HEK293 (cell line): ENCODE results near the gene NUDT13.
A peak's percentile ranks its signal among the peaks of the same experiment; 100 is the strongest.

Experiments used
- CTCF ChIA-PET: fragments of 350-600 bp; formaldehyde crosslinking; extraction: SDS; loops from one replicate; lab custom pipeline; 2021; ENCODE audit warnings: antibody characterized with exemption; lab: Yijun Ruan, JAX
- POLR2A ChIA-PET: fragments of 300-600 bp; formaldehyde crosslinking; extraction: SDS; loops from one replicate; lab custom pipeline; 2020; ENCODE audit warnings: antibody characterized with exemption, inconsistent platforms; lab: Yijun Ruan, JAX
- H3K27ac ChIP-seq: fragments of 200-500 bp; sonication (Bioruptor generic); 2 replicates; pipeline ENCODE4 v1.5.1; 2014; ENCODE audit warnings: low read depth, low read length, control low read depth, inconsistent platforms; ENCODE audit errors: extremely low read depth
- H3K36me3 ChIP-seq, 2 experiments: fragments of 200-500 bp in 1 of 2; sonication (Bioruptor generic) in 1 of 2; 1 replicate in 1 of 2; 2 replicates in 1 of 2; pipeline ENCODE4 v1.5.1; 2014 to 2017; ENCODE audit warnings: inconsistent platforms in 2 of 2, low read length in 2 of 2; ENCODE audit not compliant: control insufficient read depth in 2 of 2, insufficient read depth in 1 of 2
- H3K4me1 ChIP-seq: fragments of 200-500 bp; sonication (Bioruptor generic); 2 replicates; pipeline ENCODE4 v1.5.1; 2014; ENCODE audit warnings: mild to moderate bottlenecking, low read length, inconsistent platforms; ENCODE audit not compliant: control insufficient read depth, insufficient read depth
- H3K4me3 ChIP-seq: 2 replicates; pipeline ENCODE4 v1.5.1; 2011; ENCODE audit warnings: low read depth, mild to moderate bottlenecking, control low read depth, low read length, moderate library complexity
- H3K9me3 ChIP-seq: fragments of 200-500 bp; sonication (Bioruptor generic); 2 replicates; pipeline ENCODE4 v1.5.1; 2014; ENCODE audit warnings: low read depth, low read length, inconsistent platforms; ENCODE audit not compliant: control insufficient read depth, insufficient read depth
- BCL6B ChIP-seq: fragments of 450-650 bp; formaldehyde crosslinking; IDR thresholded peaks from 2 replicates; pipeline ENCODE4 v1.5.1; 2017; ENCODE audit warnings: missing biosample characterization, missing genetic modification characterization
- GFI1B ChIP-seq: fragments of 450-650 bp; formaldehyde crosslinking; IDR thresholded peaks from 2 replicates; pipeline ENCODE4 v1.5.1; 2016; ENCODE audit warnings: missing biosample characterization, missing genetic modification characterization
- KLF1 ChIP-seq: fragments of 450-650 bp; formaldehyde crosslinking; IDR thresholded peaks from 2 replicates; pipeline ENCODE4 v1.5.1; 2016; ENCODE audit warnings: missing biosample characterization, missing genetic modification characterization
- KLF9 ChIP-seq: fragments of 450-650 bp; formaldehyde crosslinking; IDR thresholded peaks from 2 replicates; pipeline ENCODE4 v1.5.1; 2016; ENCODE audit warnings: missing biosample characterization, missing genetic modification characterization, low read depth
- OSR2 ChIP-seq: fragments of 450-650 bp; formaldehyde crosslinking; IDR thresholded peaks from 2 replicates; pipeline ENCODE4 v1.5.1; 2016; ENCODE audit warnings: missing biosample characterization, missing genetic modification characterization
- SCRT2 ChIP-seq: fragments of 450-650 bp; formaldehyde crosslinking; IDR thresholded peaks from 2 replicates; pipeline ENCODE4 v1.5.1; 2016; ENCODE audit warnings: missing biosample characterization, missing genetic modification characterization
- ZBTB17 ChIP-seq: fragments of 450-650 bp; formaldehyde crosslinking; IDR thresholded peaks from 2 replicates; pipeline ENCODE4 v1.5.1; 2016; ENCODE audit warnings: missing biosample characterization, missing genetic modification characterization
- ZBTB26 ChIP-seq: fragments of 450-650 bp; formaldehyde crosslinking; optimal IDR thresholded peaks from 2 replicates; pipeline ENCODE3; 2016; ENCODE audit warnings: missing biosample characterization, mild to moderate bottlenecking, missing genetic modification characterization
- ZBTB7A ChIP-seq: fragments of 450-650 bp; formaldehyde crosslinking; IDR thresholded peaks from 2 replicates; pipeline ENCODE4 v1.5.1; 2016; ENCODE audit warnings: low read depth, missing biosample characterization, missing genetic modification characterization
- ZNF121 ChIP-seq: fragments of 450-650 bp; formaldehyde crosslinking; IDR thresholded peaks from 2 replicates; pipeline ENCODE4 v1.5.1; 2016; ENCODE audit warnings: missing biosample characterization, missing genetic modification characterization
- ZNF146 ChIP-seq: fragments of 450-650 bp; formaldehyde crosslinking; IDR thresholded peaks from 2 replicates; pipeline ENCODE4 v1.5.1; 2016; ENCODE audit warnings: missing biosample characterization, missing genetic modification characterization
- ZNF23 ChIP-seq: fragments of 450-650 bp; formaldehyde crosslinking; IDR thresholded peaks from 2 replicates; pipeline ENCODE4 v1.5.1; 2016; ENCODE audit warnings: missing biosample characterization, missing genetic modification characterization, borderline replicate concordance
- ZNF501 ChIP-seq: fragments of 450-650 bp; formaldehyde crosslinking; IDR thresholded peaks from 2 replicates; pipeline ENCODE4 v1.5.1; 2016; ENCODE audit warnings: missing biosample characterization, missing genetic modification characterization
- ZNF518A ChIP-seq: fragments of 450-650 bp; formaldehyde crosslinking; conservative IDR thresholded peaks from 2 replicates; pipeline ENCODE4 v1.5.1; 2016; ENCODE audit warnings: low read depth, missing biosample characterization, missing genetic modification characterization
- ZNF529 ChIP-seq: fragments of 450-650 bp; formaldehyde crosslinking; IDR thresholded peaks from 2 replicates; pipeline ENCODE4 v1.5.1; 2017; ENCODE audit warnings: missing genetic modification characterization, missing biosample characterization; ENCODE audit not compliant: insufficient replicate concordance
- ZNF548 ChIP-seq: fragments of 450-650 bp; formaldehyde crosslinking; IDR thresholded peaks from 2 replicates; pipeline ENCODE4 v1.5.1; 2016; ENCODE audit warnings: missing biosample characterization, missing genetic modification characterization
- ZNF558 ChIP-seq: fragments of 450-650 bp; formaldehyde crosslinking; IDR thresholded peaks from 2 replicates; pipeline ENCODE4 v1.5.1; 2016; ENCODE audit warnings: missing biosample characterization, missing genetic modification characterization
- ZNF701 ChIP-seq: fragments of 450-650 bp; formaldehyde crosslinking; IDR thresholded peaks from 2 replicates; pipeline ENCODE4 v1.5.1; 2016; ENCODE audit warnings: missing biosample characterization, missing genetic modification characterization
- ZNF707 ChIP-seq: fragments of 450-650 bp; formaldehyde crosslinking; IDR thresholded peaks from 2 replicates; pipeline ENCODE4 v1.5.1; 2016; ENCODE audit warnings: missing biosample characterization, missing genetic modification characterization
- ZNF768 ChIP-seq: fragments of 450-650 bp; formaldehyde crosslinking; IDR thresholded peaks from 2 replicates; pipeline ENCODE4 v1.5.1; 2018; ENCODE audit warnings: missing biosample characterization, mild to moderate bottlenecking, missing genetic modification characterization
- ZNF777 ChIP-seq: fragments of 450-650 bp; formaldehyde crosslinking; IDR thresholded peaks from 2 replicates; pipeline ENCODE4 v1.5.1; 2017; ENCODE audit warnings: missing biosample characterization, missing genetic modification characterization, borderline replicate concordance
- TF ChIP-seq, protein P1 (sequence below): fragments of 450-650 bp; formaldehyde crosslinking; IDR thresholded peaks from 2 replicates; pipeline ENCODE4 v1.5.1; 2016; ENCODE audit warnings: missing biosample characterization, missing genetic modification characterization, borderline replicate concordance

NUDT13 gene

DNA sequence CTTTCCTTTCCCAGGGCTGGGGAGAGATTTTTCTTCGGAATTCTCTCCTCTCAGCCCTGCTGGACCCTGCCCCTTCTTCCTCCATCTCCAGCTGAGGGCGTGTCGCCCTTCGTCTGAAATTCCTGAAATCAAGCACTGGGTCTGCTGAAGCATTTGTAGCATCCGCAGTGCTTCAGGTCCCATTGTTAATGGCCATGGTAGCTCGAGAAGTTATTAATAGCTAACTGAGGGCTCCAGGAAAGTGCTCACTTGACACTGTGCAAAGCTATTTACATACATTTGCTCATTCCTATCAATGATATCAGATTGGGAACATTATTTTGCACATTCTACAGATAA lies 58.2 kb downstream of the NUDT13 start (continued):
- TF ChIP-seq ZNF518A, result no peak
- TF ChIP-seq GFI1B (tag by site-specific recombination), result no peak
- TF ChIP-seq KLF9, result peak; percentile 8; the same call in 1 of the 2 replicates
- TF ChIP-seq ZBTB7A (tag by site-specific recombination), result no peak
- no peak for TF ChIP-seq ZNF548 (tag by site-specific recombination)
- no peak for TF ChIP-seq ZNF768 (tag by site-specific recombination)
- TF ChIP-seq ZBTB26, result no peak

- no peak overlapping the region for H3K4me3 ChIP-seq
- ChIA-PET POLR2A (interaction anchor here (0.6 to 3.3 kb wide), 9 partner anchors 14 to 815 kb away, joined by 3 to 21 read pairs (median 3); partner anchors contain the start of genes DNAJB12, DNAJC9, MRPS16 and P4HA1), CTCF (interaction anchor here (0.6 to 2.9 kb wide), 2 partner anchors 10 to 13 kb away, joined by 3 to 17 read pairs; no protein-coding TSS in a partner anchor)
Observed at GRCh38 chr10:73169320-73169719, 59.1 kb downstream of the NUDT13 start.

DNA sequence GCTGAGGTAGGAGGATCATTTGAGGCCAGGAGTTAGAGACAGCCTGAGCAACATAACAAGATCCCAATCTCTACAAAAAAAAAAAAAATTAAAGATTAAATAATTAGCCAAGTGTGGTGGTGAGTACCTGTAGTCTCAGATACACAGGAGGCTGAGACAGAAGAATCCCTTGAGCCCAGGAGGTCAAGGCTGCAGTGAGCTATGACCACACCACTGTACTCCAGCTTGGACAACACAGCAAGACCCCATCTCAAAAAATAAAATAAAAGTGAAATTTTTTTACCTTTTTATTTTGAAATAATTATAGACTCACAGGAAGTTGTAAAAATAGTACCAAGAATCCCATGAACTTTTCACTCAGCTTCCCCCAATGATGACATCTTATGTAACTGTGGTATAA lies 62.6 kb downstream of the NUDT13 start:
- Histone ChIP-seq H3K4me3 (no peak overlapping the region), H3K36me3 (peaks cover 3 to 23% of the 10 kb centered on the region in 2 experiments; a peak in 2 of 3 replicates), H3K4me1 (no peaks in the 10 kb centered on the region), H3K27ac (no peak overlapping the region), H3K9me3 (no peaks in the 10 kb centered on the region)
- POLR2A ChIA-PET, result no interaction called here
- CTCF ChIA-PET, result interaction anchor here (0.6 to 1.2 kb wide), 2 partner anchors 46 to 450 kb away, joined by 3 to 5 read pairs; no protein-coding TSS in a partner anchor
- no peak for TF ChIP-seq SCRT2
- TF ChIP-seq KLF1 (tag by site-specific recombination), result no peak
- no peak for TF ChIP-seq ZNF558 (tag by site-specific recombination)
- no peak for TF ChIP-seq ZNF146 (tag by site-specific recombination)
- no peak for TF ChIP-seq ZNF529 (tag by site-specific recombination)
- TF ChIP-seq OSR2 (tag by site-specific recombination), result no peak
- no peak for TF ChIP-seq ZNF501 (tag by site-specific recombination)
- TF ChIP-seq ZBTB17, result no peak
- no peak for TF ChIP-seq ZNF707
- TF ChIP-seq ZNF701 (tag by site-specific recombination), result no peak
- no peak for TF ChIP-seq ZNF548 (tag by site-specific recombination)
- TF ChIP-seq, protein P1, sequence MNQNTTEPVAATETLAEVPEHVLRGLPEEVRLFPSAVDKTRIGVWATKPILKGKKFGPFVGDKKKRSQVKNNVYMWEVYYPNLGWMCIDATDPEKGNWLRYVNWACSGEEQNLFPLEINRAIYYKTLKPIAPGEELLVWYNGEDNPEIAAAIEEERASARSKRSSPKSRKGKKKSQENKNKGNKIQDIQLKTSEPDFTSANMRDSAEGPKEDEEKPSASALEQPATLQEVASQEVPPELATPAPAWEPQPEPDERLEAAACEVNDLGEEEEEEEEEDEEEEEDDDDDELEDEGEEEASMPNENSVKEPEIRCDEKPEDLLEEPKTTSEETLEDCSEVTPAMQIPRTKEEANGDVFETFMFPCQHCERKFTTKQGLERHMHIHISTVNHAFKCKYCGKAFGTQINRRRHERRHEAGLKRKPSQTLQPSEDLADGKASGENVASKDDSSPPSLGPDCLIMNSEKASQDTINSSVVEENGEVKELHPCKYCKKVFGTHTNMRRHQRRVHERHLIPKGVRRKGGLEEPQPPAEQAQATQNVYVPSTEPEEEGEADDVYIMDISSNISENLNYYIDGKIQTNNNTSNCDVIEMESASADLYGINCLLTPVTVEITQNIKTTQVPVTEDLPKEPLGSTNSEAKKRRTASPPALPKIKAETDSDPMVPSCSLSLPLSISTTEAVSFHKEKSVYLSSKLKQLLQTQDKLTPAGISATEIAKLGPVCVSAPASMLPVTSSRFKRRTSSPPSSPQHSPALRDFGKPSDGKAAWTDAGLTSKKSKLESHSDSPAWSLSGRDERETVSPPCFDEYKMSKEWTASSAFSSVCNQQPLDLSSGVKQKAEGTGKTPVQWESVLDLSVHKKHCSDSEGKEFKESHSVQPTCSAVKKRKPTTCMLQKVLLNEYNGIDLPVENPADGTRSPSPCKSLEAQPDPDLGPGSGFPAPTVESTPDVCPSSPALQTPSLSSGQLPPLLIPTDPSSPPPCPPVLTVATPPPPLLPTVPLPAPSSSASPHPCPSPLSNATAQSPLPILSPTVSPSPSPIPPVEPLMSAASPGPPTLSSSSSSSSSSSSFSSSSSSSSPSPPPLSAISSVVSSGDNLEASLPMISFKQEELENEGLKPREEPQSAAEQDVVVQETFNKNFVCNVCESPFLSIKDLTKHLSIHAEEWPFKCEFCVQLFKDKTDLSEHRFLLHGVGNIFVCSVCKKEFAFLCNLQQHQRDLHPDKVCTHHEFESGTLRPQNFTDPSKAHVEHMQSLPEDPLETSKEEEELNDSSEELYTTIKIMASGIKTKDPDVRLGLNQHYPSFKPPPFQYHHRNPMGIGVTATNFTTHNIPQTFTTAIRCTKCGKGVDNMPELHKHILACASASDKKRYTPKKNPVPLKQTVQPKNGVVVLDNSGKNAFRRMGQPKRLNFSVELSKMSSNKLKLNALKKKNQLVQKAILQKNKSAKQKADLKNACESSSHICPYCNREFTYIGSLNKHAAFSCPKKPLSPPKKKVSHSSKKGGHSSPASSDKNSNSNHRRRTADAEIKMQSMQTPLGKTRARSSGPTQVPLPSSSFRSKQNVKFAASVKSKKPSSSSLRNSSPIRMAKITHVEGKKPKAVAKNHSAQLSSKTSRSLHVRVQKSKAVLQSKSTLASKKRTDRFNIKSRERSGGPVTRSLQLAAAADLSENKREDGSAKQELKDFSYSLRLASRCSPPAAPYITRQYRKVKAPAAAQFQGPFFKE (tag by site-specific recombination), result no peak
- no peak for TF ChIP-seq ZNF768 (tag by site-specific recombination)
- no peak for TF ChIP-seq BCL6B (tag by site-specific recombination)
- no peak for TF ChIP-seq ZNF777 (tag by site-specific recombination)

More at GRCh38 chr10:73169320-73169719, 59.1 kb downstream of the NUDT13 start:
- H3K27ac ChIP-seq, result no peak overlapping the region
- no peaks in the 10 kb centered on the region for H3K4me1 ChIP-seq
- TF ChIP-seq ZNF121 (tag by site-specific recombination), result peak; percentile 74; the same call in 1 of the 2 replicates
- no peak for TF ChIP-seq ZNF23 (tag by site-specific recombination)
- peaks cover 0 to 5% of the 10 kb centered on the region in 2 experiments; a peak in 2 of 3 replicates for H3K36me3 ChIP-seq
- no peaks in the 10 kb centered on the region for H3K9me3 ChIP-seq
